ENCODE measurements around the gene CCDC154. TPM values are rescaled to one million over a fixed set of nuclear protein-coding genes. Genes with fewer than 3 reads are reported as not detected.

CCDC154 gene
- total and polyA plus RNA-seq, 2 donors (not counting 3 experiments of a cell fraction or from before 2014, with no cell fraction given) = 0.65 to 0.75 TPM

GRCh38 chr16:1488619-1489018 lies 44.3 kb upstream of the CCDC154 start, which contains the start of gene PTX4:
Gene PTX4, minus strand, starts transcription at chr16:1488944. Its CDS starts 35 bp downstream, at chr16:1488909.
- Histone ChIP-seq H3K9me1 (replicated peaks; ENCODE audit: control insufficient read depth, extremely low read depth, insufficient read depth, low read length) (no peaks in the 10 kb centered on the region), H3K4me1 (ENCODE audit: control insufficient read depth, extremely low read depth, insufficient read depth, low read length) (peaks cover 6% of the 10 kb centered on the region), H3K36me3 (ENCODE audit: control insufficient read depth in 2 of 2, extremely low read depth in 1 of 2, insufficient read depth in 2 of 2, low read length in 2 of 2) (no peaks in the 10 kb centered on the region), H3K27ac (ENCODE audit: insufficient read depth, low read depth, low read length) (no peak within 1 kb of the TSS), H3K27me3 (ENCODE audit: control insufficient read depth in 2 of 2, insufficient read depth in 2 of 2, low read length in 2 of 2) (no peaks in the 10 kb centered on the region), H2AFZ (ENCODE audit: low read depth, low read length) (no peak within 1 kb of the TSS), H3K4me2 (ENCODE audit: insufficient read depth, low read length) (no peak within 1 kb of the TSS), H4K20me1 (replicated peaks; ENCODE audit: control insufficient read depth, extremely low read depth, insufficient read depth, low read length) (no peaks in the 10 kb centered on the region), H3K9me3 (replicated peaks; ENCODE audit: control insufficient read depth, insufficient read depth, low read length) (no peaks in the 10 kb centered on the region), H3K79me2 (ENCODE audit: control insufficient read depth, insufficient read depth, low read length) (peaks cover 1% of the 10 kb centered on the region), H3K4me3 (replicated peaks in 1 of 3; ENCODE audit: insufficient read depth in 1 of 3, low read depth in 1 of 3, low read length in 3 of 3) (no peak within 1 kb of the TSS), H3K9ac (replicated peaks; ENCODE audit: extremely low read depth, insufficient read depth, low read length) (no peak within 1 kb of the TSS)
- ChIA-PET CTCF (no interaction called here), POLR2A (no interaction called here)
- BruUV-seq (replicated peaks) = no TSS peak
- intact Hi-C loops (cut with micrococcal nuclease) (no loop called here), dilution Hi-C loops (cut with MboI; ENCODE audit: extremely low pct_ligation_motif_present, low sequenced_read_pairs) (no loop called here)
- TF ChIP-seq MYC (IDR thresholded peaks at IDR 0.05; ENCODE audit: low read depth, low read length) = no peak
- no peak for TF ChIP-seq POLR2AphosphoS5 (IDR thresholded peaks at IDR 0.05; ENCODE audit: insufficient read depth, low read depth, low read length)
- TF ChIP-seq CTCF (IDR thresholded peaks at IDR 0.05; ENCODE audit: extremely low read depth in 1 of 2, insufficient read depth in 1 of 2, low read depth in 1 of 2, low read length in 2 of 2) = no peak
- TF ChIP-seq, protein P1, sequence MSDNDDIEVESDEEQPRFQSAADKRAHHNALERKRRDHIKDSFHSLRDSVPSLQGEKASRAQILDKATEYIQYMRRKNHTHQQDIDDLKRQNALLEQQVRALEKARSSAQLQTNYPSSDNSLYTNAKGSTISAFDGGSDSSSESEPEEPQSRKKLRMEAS (IDR thresholded peaks at IDR 0.05; ENCODE audit: insufficient read depth, insufficient read length) = no peak
- no peak for TF ChIP-seq FOS (IDR thresholded peaks at IDR 0.05; ENCODE audit: borderline replicate concordance, insufficient read depth, low read length)
- TF ChIP-seq JUN (IDR thresholded peaks at IDR 0.05; ENCODE audit: borderline replicate concordance, insufficient read depth, insufficient read length, low read depth) = no peak
- TF ChIP-seq GATA2 (IDR thresholded peaks at IDR 0.05; ENCODE audit: insufficient read depth, insufficient read length, low read depth, low read length) = no peak
- no peak for TF ChIP-seq POLR2A (IDR thresholded peaks at IDR 0.05; ENCODE audit: low read depth, low read length)
- TF ChIP-seq EZH2 (IDR thresholded peaks at IDR 0.05; ENCODE audit: borderline replicate concordance, low read depth, low read length, severe bottlenecking) = no peak
- DNase-seq (ENCODE audit: low read depth, low spot score) (no peak), FAIRE-seq (no peak)

Data from endothelial cell of umbilical vein (primary cell).